Measurements from ENCODE around the gene CALB2.

- TF ChIP-seq EP300 (IDR thresholded peaks at IDR 0.05; ENCODE audit: borderline replicate concordance) (no peak), CEBPB (IDR thresholded peaks at IDR 0.05) (no peak)
Measured at GRCh38 chr16:71431176-71431575, 72.7 kb downstream of the CALB2 start.

All from Ishikawa (cell line).